Measurements from ENCODE around the gene SMG6.
A peak's percentile ranks its signal among the peaks of the same experiment; 100 is the strongest.

The SMG6 gene

DNA sequence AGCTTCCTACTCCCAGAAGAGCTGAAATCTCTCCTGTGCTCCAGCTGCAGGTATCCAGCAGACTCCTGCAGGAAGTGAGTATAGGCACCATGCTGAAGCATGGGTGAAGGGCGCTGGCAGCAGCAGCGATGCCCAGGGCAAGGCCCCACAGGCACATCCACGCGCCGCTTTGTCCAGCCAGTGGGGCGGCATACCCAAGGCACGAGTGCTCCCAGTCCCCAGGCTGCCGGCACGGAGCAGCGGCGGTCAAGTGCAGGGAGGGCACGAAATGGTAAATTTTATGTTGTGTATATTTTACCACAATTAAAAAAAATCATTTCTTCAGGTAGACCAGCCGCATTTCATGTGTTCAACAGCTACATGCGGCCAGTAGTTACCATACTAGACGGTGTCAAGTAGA, 175.6 kb downstream of the SMG6 start:
- TF ChIP-seq, protein P1, sequence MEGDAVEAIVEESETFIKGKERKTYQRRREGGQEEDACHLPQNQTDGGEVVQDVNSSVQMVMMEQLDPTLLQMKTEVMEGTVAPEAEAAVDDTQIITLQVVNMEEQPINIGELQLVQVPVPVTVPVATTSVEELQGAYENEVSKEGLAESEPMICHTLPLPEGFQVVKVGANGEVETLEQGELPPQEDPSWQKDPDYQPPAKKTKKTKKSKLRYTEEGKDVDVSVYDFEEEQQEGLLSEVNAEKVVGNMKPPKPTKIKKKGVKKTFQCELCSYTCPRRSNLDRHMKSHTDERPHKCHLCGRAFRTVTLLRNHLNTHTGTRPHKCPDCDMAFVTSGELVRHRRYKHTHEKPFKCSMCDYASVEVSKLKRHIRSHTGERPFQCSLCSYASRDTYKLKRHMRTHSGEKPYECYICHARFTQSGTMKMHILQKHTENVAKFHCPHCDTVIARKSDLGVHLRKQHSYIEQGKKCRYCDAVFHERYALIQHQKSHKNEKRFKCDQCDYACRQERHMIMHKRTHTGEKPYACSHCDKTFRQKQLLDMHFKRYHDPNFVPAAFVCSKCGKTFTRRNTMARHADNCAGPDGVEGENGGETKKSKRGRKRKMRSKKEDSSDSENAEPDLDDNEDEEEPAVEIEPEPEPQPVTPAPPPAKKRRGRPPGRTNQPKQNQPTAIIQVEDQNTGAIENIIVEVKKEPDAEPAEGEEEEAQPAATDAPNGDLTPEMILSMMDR (conservative IDR thresholded peaks at IDR 0.05), result no peak
- H3K27ac ChIP-seq, result no peak overlapping the region

DNA sequence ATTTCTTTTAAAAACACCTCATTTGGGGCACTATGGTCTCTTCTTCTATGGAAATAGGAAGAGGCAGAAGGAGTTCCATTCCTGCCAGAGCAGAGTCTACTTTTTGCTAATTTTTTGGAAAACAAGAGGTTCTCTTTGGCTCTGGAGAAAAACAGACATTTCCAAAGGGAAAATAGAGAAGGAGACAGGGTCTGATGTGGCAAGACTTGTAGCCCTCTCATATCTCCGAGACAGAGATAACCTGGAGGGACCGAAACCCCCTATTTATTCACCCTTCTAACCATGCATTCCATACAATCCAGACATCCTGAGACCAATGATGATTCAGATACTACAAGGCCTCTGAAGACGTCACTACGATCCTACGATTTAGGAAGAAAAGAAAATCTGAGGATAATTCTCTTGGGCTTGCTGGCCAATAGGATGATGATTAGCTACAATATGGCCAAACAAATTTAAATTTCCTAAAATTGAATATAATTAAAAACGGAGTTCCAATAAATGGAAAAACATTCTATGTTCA, 178.5 kb downstream of the SMG6 start:
- TF ChIP-seq, protein P1 (conservative IDR thresholded peaks at IDR 0.05), result no peak
- H3K27ac ChIP-seq, result no peak overlapping the region

DNA sequence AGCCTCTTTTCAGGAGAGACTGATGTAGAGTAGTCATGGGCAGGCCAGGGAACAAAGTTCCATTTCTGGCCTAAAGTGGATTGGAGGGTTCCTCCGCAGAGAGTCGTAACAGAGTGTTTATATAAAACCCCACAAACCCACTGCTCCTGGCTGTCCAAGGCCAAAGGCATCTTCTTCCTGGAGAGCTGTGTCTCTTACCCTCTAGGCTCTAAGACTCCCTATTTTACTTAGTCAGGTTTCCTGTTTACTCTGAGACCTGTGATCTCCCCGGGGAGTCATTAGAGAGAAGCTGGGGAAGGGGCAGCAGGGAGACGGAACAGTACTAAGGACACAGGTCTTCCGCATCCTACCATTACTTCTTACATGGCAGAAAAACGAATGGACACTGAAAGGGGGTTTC, 179.2 kb downstream of the SMG6 start:
- H3K27ac ChIP-seq, result no peak overlapping the region
- TF ChIP-seq, protein P1 (conservative IDR thresholded peaks at IDR 0.05), result no peak

DNA sequence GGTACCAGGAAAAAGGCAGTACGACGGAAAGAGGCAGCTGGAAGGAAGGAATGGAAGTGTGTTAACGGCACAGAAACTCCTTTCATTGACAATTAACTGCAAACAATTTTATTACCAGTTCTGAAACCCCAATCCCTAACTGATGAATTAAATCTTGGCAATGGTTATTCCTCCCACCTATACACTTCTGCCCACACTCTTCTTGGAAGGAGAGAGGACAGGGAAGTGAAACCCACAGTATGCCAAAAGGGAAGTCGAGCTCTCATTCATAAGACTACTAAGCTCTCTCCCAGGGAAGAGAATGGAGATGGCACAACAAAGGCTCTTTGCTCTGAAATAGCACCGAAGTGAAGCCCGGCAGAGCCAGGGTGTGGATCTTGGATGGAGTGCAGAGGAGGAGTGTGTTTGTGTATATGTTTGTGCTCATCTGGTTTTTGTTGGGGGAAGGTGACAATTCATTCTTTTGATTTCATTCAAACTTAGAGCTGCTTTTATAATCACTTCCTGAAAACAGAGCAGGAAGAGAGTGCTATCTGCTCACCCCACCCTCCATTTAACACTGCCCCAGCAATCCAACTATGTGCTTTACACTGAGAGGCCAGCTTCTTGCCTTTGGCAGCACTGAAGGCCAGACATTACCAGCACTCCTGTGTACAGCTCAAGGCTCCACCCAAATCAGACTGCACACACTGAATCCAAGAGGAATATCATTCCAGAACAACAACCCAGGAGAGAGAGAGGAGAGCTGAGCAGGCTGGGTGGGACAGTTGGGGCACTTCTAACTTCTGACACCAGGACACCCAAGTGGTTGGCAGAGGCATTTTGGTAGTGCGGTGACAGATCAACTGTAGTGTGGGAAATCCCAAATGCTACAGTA, 180.0 kb downstream of the SMG6 start:
- H3K27ac ChIP-seq, result peak overlapping the region; percentile 72
- TF ChIP-seq, protein P1 (conservative IDR thresholded peaks at IDR 0.05), result no peak

DNA sequence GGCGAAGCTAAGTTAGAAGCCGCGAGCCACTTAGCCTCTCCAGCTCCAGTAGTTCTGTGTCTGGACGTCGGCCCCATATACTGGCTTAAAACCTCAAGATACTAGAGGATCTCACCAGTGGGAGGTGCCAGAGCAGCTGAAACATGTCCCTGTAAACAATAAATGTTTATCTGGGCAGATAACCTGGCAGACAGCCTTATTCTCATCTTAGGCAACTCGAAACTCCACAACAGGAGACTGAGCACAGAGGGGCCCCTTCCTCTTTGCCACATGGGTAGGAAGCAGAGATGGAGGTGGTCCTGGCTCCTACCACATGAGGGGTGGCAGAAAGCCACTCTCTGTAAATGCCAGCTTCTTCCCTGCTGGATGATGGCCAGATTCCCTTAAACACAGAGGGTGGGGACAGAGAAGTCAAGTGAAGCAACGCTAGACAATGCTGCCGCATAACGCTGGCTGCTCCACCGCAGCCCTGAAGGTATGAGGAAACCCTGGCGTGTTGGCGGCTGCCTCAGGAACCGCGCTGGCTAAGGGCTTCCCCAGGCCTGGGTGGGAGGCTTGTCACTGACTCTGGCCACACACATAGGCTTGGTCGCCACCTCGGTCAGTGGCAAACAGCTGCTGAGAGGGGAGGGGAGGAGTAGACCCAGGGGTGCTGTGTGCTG, 180.8 kb downstream of the SMG6 start:
- peak overlapping the region; percentile 72 for H3K27ac ChIP-seq
- TF ChIP-seq, protein P1 (conservative IDR thresholded peaks at IDR 0.05), result peak; percentile 71

DNA sequence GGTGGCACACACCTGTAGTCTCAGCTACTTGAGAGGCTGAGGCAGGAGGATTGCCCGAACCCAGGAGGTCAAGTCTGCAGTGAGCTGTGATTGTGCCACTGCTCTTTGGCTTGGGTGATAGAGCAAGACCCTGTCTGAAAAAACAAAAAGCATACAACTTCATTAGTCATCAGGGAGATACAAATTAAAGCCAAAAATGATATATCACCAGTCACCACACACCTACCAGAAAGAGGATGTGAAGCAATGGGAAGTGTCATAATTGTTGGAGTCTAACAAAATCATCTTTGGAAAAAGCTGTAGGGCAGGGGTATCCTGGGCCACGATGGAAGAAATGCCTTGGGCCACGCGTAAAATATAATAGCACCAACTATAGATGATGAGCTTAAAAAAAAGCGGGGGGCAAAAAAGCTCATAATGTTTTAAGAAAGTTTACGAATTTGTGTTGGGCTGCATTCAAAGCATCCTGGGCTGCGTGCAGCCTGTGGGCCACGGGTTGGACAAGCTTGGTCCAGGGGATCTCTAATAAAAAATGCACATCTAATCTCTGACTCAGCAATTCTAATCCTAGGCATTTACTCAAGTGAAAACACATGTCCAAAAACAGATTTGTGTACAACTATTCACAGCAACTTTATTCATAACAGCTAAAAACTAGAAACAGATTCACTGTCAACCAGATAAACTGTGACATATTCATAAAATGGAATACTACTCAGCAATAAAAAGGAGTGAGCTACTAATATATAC, 182.8 kb downstream of the SMG6 start:
- TF ChIP-seq, protein P1 (conservative IDR thresholded peaks at IDR 0.05), result no peak
- no peak overlapping the region for H3K27ac ChIP-seq

DNA sequence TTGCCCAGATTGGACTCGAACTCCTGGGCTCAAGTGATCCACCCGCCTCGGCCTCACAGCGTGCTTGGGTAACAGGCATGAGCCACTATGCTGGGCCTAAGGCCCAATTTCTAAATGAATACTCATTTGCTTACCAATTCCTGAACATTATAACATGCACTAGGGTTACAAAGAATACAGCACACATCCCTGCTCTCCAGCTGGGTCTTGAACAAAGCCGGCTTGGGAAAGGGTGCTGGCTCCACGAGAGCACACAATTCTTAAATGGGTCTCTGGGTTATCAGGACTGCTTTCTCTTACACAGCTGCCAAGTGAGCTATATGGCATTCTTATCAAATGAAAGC, 190.3 kb downstream of the SMG6 start:
- TF ChIP-seq, protein P1 (conservative IDR thresholded peaks at IDR 0.05), result no peak
- peak overlapping the region; percentile 89; the same call in 1 of the 2 replicates for H3K27ac ChIP-seq
